Mammary epithelial cell (primary cell): ENCODE measurements around the gene GPR119.
"Not testable (repeated sequence)": the region's sequence is repeated elsewhere in the genome, so short reads cannot be mapped to it uniquely, and the experiment has no call there.

Source experiments
- CTCF ChIP-seq, 2 donors: IDR thresholded peaks in 1 of 2; conservative IDR thresholded peaks in 1 of 2; 2 replicates each; pipeline ENCODE4 v1.5.1; 2011 to 2012; ENCODE audit warnings: inconsistent platforms in 2 of 2, low read length in 2 of 2, mild to moderate bottlenecking in 2 of 2, control low read depth in 1 of 2, low read depth in 1 of 2; ENCODE audit not compliant: insufficient read depth in 1 of 2; ENCODE audit errors: extremely low read depth in 1 of 2
- EZH2 ChIP-seq: IDR thresholded peaks from 2 replicates; pipeline ENCODE4 v1.6.1; 2012; ENCODE audit warnings: low read length, inconsistent platforms, borderline replicate concordance

GRCh38 chrX:130338869-130339268 lies 46.6 kb downstream of the GPR119 start:
- TF ChIP-seq CTCF (conservative IDR thresholded peaks at IDR 0.05 in 1 of 2, IDR thresholded peaks at IDR 0.05 in 1 of 2; ENCODE audit: extremely low read depth in 1 of 2, insufficient read depth in 1 of 2, low read depth in 1 of 2, low read length in 2 of 2); EZH2: not testable (repeated sequence)
